ENCODE data around the gene CCL22.
"Not testable (repeated sequence)": the region's sequence is repeated elsewhere in the genome, so short reads cannot be mapped to it uniquely, and the experiment has no call there.

The CCL22 gene

GRCh38 chr16:57388359-57389086, 29.9 kb downstream of the CCL22 start:
- peak in 2 of 10 donors; percentile 13 to 22 for DNase-seq
- intact Hi-C loops (cut with DNase I), result no loop called here

- intact Hi-C loops (cut with DNase I), result no loop called here
- DNase-seq, result no peak
Measured at GRCh38 chr16:57389087-57389468, 30.5 kb downstream of the CCL22 start.

GRCh38 chr16:57390636-57391295, 32.2 kb downstream of the CCL22 start:
- peak in 2 of 10 donors; percentile 3 to 15 for DNase-seq
- intact Hi-C loops (cut with DNase I), result no loop called here

GRCh38 chr16:57391300-57391699, 32.7 kb downstream of the CCL22 start:
- DNase-seq, result peak in 1 of 10 donors; percentile 4
- intact Hi-C loops (cut with DNase I), result no loop called here

GRCh38 chr16:57391708-57392107, 33.1 kb downstream of the CCL22 start:
- intact Hi-C loops (cut with DNase I), result no loop called here
- DNase-seq, result peak in 2 of 10 donors; percentile 21 to 57

- intact Hi-C loops (cut with DNase I), result no loop called here
- peak in 2 of 10 donors; percentile 11 to 25 for DNase-seq
Measured at GRCh38 chr16:57392694-57393093, 34.1 kb downstream of the CCL22 start.

- peak in 2 of 10 donors; percentile 13 to 27 for DNase-seq
- intact Hi-C loops (cut with DNase I), result no loop called here
Measured at GRCh38 chr16:57394444-57394843, 35.9 kb downstream of the CCL22 start.

- intact Hi-C loops (cut with DNase I), result no loop called here
- peak in 1 of 10 donors; percentile 2 for DNase-seq
Measured at GRCh38 chr16:57395026-57395425, 36.4 kb downstream of the CCL22 start.

GRCh38 chr16:57396786-57397185, 38.2 kb downstream of the CCL22 start:
- DNase-seq, result peak in 1 of 10 donors; percentile 18
- intact Hi-C loops (cut with DNase I), result no loop called here

- intact Hi-C loops (cut with DNase I); DNase-seq: not testable (repeated sequence)
Measured at GRCh38 chr16:57397493-57397892, 38.9 kb downstream of the CCL22 start.

GRCh38 chr16:57401943-57402640, 43.5 kb downstream of the CCL22 start:
- intact Hi-C loops (cut with DNase I), result no loop called here
- DNase-seq, result peak in 2 of 10 donors; percentile 61 to 71

- DNase-seq, result peak in 2 of 10 donors; percentile 39 to 69
- intact Hi-C loops (cut with DNase I), result no loop called here
Measured at GRCh38 chr16:57403965-57404817, 45.6 kb downstream of the CCL22 start, which contains the start of gene CCL17. Gene CCL17, plus strand, starts transcription at chr16:57404767. Its CDS starts 9,166 bp downstream, at chr16:57413933.

- peak in 1 of 10 donors; percentile 33 for DNase-seq
- intact Hi-C loops (cut with DNase I), result no loop called here
Measured at GRCh38 chr16:57405097-57405496, 46.5 kb downstream of the CCL22 start.

GRCh38 chr16:57406881-57407280, 48.3 kb downstream of the CCL22 start:
- no peak for DNase-seq
- intact Hi-C loops (cut with DNase I), result no loop called here

GRCh38 chr16:57407521-57408353, 49.2 kb downstream of the CCL22 start:
- peak in 1 of 10 donors; percentile 1 for DNase-seq
- intact Hi-C loops (cut with DNase I), result no loop called here

- DNase-seq, result no peak
- intact Hi-C loops (cut with DNase I), result no loop called here
Measured at GRCh38 chr16:57409065-57409464, 50.5 kb downstream of the CCL22 start.

- intact Hi-C loops (cut with DNase I), result loop anchor here (5.0 kb wide), 1 partner anchor 33 kb away; no protein-coding TSS in a partner anchor
Measured at GRCh38 chr16:57409870-57410587, 51.4 kb downstream of the CCL22 start.

GRCh38 chr16:57411362-57411976, 52.9 kb downstream of the CCL22 start:
- no peak for DNase-seq
- intact Hi-C loops (cut with DNase I), result loop anchor here (5.0 kb wide), 1 partner anchor 34 kb away; no protein-coding TSS in a partner anchor

More at GRCh38 chr16:57409870-57410587, 51.4 kb downstream of the CCL22 start:
- no peak for DNase-seq
